ENCODE data around the gene CPD.

CPD gene

GRCh38 chr17:30354701-30355100 is 24.0 kb upstream of the CPD start:
- DNase-seq (ENCODE audit: low read depth) = no peak
- TF ChIP-seq CTCF (conservative IDR thresholded peaks at IDR 0.05; ENCODE audit: control insufficient read depth, insufficient read depth, low read depth, low read length) = no peak
- H3K4me3 ChIP-seq (ENCODE audit: control insufficient read depth, low read depth, low read length) = no peak overlapping the region

- TF ChIP-seq CTCF (conservative IDR thresholded peaks at IDR 0.05; ENCODE audit: control insufficient read depth, insufficient read depth, low read depth, low read length) = no peak
- no peak overlapping the region for H3K4me3 ChIP-seq (ENCODE audit: control insufficient read depth, low read depth, low read length)
- no peak for DNase-seq (ENCODE audit: low read depth)
Measured at GRCh38 chr17:30357476-30357875, 21.3 kb upstream of the CPD start.

GRCh38 chr17:30358055-30358760 is 20.5 kb upstream of the CPD start:
- DNase-seq (ENCODE audit: low read depth) = no peak
- no peak for TF ChIP-seq CTCF (conservative IDR thresholded peaks at IDR 0.05; ENCODE audit: control insufficient read depth, insufficient read depth, low read depth, low read length)
- H3K4me3 ChIP-seq (ENCODE audit: control insufficient read depth, low read depth, low read length) = no peak overlapping the region

- TF ChIP-seq CTCF (conservative IDR thresholded peaks at IDR 0.05; ENCODE audit: control insufficient read depth, insufficient read depth, low read depth, low read length) = no peak
- no peak overlapping the region for H3K4me3 ChIP-seq (ENCODE audit: control insufficient read depth, low read depth, low read length)
- no peak for DNase-seq (ENCODE audit: low read depth)
Measured at GRCh38 chr17:30360086-30360808, 18.5 kb upstream of the CPD start.

- no peak for DNase-seq (ENCODE audit: low read depth)
- no peak overlapping the region for H3K4me3 ChIP-seq (ENCODE audit: control insufficient read depth, low read depth, low read length)
- TF ChIP-seq CTCF (conservative IDR thresholded peaks at IDR 0.05; ENCODE audit: control insufficient read depth, insufficient read depth, low read depth, low read length) = no peak
Measured at GRCh38 chr17:30361766-30362279, 16.9 kb upstream of the CPD start.

- no peak for TF ChIP-seq CTCF (conservative IDR thresholded peaks at IDR 0.05; ENCODE audit: control insufficient read depth, insufficient read depth, low read depth, low read length)
- peak; percentile 93 for DNase-seq (ENCODE audit: low read depth)
- no peak overlapping the region for H3K4me3 ChIP-seq (ENCODE audit: control insufficient read depth, low read depth, low read length)
Measured at GRCh38 chr17:30363715-30364202, 15.0 kb upstream of the CPD start.

Measured in fibroblast of mammary gland (primary cell).